ENCODE measurements around the gene ITPR3. TPM values are rescaled to one million over a fixed set of nuclear protein-coding genes. Genes with fewer than 3 reads are reported as not detected.

ITPR3 gene
- total RNA-seq, 1 donor: 91.2 TPM

DNA sequence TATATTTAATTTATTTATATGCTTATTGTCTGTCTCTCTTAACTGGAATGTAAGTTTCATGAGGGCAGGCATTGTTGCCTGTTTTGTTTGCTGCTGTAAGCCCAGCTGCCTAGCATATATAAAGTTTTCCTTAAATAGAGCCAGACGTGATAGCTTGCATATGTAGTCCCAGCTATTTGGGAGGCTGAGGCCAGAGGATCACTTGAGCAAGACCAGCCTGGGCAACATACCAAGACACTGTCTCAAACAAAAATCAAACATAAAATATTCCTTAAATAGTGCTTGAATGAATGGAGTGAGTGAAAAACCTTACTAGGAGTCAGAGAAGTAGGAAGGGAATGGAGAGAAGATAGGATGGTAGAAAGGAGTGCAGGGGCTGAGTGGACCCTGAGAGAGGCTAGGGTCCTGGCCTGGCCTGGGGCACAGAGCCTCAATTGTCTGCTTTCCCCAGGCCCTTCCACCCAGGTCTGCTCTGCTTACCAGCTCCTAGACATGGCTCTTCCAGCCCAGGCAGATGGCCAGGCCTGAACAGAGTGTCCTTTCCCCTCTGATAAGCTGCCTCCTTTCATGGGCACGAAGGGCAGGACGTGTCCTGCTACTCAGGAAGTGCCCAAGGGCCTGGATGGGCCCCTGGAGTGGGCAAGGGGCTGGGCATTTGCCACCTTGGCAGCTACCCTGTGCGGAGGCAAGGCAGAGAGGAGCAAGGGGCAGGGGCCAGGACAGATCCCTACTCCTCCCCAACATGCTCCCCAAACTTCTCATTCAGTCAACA is 23.4 kb upstream of the ITPR3 start:
- DNase-seq (ENCODE audit: low read depth): peak; percentile 52
- TF ChIP-seq, protein P1, sequence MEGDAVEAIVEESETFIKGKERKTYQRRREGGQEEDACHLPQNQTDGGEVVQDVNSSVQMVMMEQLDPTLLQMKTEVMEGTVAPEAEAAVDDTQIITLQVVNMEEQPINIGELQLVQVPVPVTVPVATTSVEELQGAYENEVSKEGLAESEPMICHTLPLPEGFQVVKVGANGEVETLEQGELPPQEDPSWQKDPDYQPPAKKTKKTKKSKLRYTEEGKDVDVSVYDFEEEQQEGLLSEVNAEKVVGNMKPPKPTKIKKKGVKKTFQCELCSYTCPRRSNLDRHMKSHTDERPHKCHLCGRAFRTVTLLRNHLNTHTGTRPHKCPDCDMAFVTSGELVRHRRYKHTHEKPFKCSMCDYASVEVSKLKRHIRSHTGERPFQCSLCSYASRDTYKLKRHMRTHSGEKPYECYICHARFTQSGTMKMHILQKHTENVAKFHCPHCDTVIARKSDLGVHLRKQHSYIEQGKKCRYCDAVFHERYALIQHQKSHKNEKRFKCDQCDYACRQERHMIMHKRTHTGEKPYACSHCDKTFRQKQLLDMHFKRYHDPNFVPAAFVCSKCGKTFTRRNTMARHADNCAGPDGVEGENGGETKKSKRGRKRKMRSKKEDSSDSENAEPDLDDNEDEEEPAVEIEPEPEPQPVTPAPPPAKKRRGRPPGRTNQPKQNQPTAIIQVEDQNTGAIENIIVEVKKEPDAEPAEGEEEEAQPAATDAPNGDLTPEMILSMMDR (IDR thresholded peaks at IDR 0.05; ENCODE audit: insufficient read depth, low read length): no peak
- no peak overlapping the region for H3K4me3 ChIP-seq (ENCODE audit: low read depth, low read length)

GRCh38 chr6:33599413-33599938 is 21.6 kb upstream of the ITPR3 start:
- TF ChIP-seq, protein P1 (IDR thresholded peaks at IDR 0.05; ENCODE audit: insufficient read depth, low read length): no peak
- no peak for DNase-seq (ENCODE audit: low read depth)
- no peak overlapping the region for H3K4me3 ChIP-seq (ENCODE audit: low read depth, low read length)

DNA sequence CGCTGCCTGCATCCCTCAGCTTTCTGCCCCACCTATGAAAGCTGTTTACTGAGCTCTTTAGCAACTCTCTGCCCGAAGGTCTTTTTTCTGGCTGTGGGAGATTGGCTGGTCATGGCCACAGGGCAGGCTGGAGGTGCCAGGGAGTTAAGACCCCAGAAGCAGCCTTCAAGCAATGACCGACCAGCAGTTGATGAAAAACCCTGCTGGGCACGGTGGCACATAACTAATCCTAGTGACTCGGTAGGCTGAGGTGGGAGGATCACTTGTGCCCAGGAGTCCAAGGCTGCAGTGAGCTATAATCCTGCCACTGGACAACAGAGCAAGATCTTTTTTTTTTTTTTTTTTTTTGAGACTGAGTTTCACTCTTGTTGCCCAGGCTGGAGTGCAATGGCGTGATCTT is 20.4 kb upstream of the ITPR3 start:
- TF ChIP-seq, protein P1 (IDR thresholded peaks at IDR 0.05; ENCODE audit: insufficient read depth, low read length): no peak
- DNase-seq (ENCODE audit: low read depth): no peak

GRCh38 chr6:33602180-33602579 is 18.9 kb upstream of the ITPR3 start:
- DNase-seq (ENCODE audit: low read depth): no peak
- no peak overlapping the region for H3K4me3 ChIP-seq (ENCODE audit: low read depth, low read length)
- TF ChIP-seq, protein P1 (IDR thresholded peaks at IDR 0.05; ENCODE audit: insufficient read depth, low read length): no peak

More for the DNA sequence above, 20.4 kb upstream of the ITPR3 start:
- H3K4me3 ChIP-seq (ENCODE audit: low read depth, low read length): no peak overlapping the region

DNA sequence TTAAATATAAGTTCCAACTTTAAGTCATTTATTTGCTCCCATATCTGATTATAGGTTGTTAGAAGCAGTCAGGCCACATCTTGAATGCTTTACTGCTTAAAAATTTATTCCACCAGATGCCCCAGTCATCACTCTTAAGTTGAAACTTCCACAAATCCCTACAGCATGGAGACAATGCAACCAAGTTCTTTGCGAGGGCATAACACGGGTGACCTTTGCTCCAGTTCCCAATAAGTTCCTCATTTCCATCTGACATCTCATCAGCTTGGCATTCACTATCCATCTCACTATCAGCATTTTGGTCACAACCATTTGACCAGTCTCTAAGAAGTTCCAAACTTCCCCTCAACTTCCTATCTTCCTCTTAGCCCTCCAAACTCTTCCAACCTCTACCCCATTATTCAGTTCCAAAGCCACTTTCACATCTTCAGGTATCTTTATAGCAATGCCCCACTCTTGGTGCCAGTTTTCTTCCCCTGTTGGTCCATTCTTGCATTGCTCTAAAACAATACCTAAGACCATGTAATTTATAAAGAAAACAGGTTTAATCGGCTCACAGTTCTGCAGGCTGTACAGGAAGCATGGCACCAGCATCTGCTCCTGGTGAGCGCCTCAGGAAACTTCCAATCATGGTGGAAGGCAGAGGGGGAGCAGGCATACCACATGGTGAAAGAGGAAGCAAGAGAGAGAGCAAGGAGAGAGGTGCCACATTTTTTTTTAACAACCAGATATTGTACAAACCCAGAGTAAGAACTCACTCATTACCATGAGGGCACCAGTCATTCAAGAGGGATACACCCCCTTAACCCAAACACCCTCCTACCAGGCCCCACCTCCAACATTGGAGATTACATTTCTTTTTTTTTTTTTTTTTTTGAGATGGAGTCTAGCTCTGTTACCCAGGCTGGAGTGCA is 15.9 kb upstream of the ITPR3 start:
- no peak overlapping the region for H3K4me3 ChIP-seq (ENCODE audit: low read depth, low read length)
- peak; percentile 26 for DNase-seq (ENCODE audit: low read depth)
- TF ChIP-seq, protein P1 (IDR thresholded peaks at IDR 0.05; ENCODE audit: insufficient read depth, low read length): no peak

- no peak overlapping the region for H3K4me3 ChIP-seq (ENCODE audit: low read depth, low read length)
- TF ChIP-seq, protein P1 (IDR thresholded peaks at IDR 0.05; ENCODE audit: insufficient read depth, low read length): no peak
- no peak for DNase-seq (ENCODE audit: low read depth)
These were observed 14.5 kb upstream of the ITPR3 start for GRCh38 chr6:33606642-33607041.
